Raji (cell line): Measurements from ENCODE around the gene VIPR2.

Experiments used
- POLR2A ChIP-seq: IDR thresholded peaks from 2 replicates; pipeline ENCODE4 v1.6.1; 2011; ENCODE audit warnings: low read depth, low read length, control low read depth; ENCODE audit not compliant: insufficient read depth

VIPR2 gene

GRCh38 chr7:159094919-159095915, 49.5 kb downstream of the VIPR2 start:
- no peak for TF ChIP-seq POLR2A

DNA sequence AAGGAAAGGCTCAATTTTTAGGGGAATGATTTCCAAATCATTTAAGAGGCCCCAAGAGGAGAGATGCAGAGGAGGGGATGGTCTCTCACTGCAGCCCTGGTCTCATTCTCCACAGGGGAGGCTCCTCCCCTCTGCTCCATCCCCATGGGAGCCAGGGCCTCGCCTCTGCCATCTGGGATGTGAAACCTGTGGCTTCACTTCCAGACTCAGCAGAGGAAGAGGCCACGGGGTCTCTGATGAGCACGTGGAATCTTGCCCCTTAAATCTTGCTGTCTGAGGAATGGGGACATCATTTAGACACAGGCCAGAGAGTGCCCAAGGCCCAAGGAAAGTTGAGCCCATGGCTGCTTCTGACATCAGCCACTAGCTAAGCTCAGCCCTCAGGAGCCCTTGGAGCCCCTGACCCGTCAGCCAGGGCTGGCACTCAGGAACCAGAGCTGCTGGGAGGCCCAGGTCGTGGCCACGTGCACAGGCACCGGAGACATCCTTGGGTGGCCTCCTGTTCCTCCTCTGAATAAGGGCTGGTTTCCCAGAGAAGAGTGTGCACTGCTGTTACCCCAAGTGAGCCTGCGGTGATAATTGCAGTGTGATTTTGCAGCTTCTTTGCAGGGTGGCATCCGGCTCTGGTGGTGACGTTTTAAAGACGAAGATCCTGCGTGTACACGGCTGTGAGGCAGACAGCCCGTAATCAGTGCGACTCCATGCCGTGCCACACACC, 50.5 kb downstream of the VIPR2 start:
- TF ChIP-seq POLR2A: no peak

GRCh38 chr7:159093351-159093971, 51.2 kb downstream of the VIPR2 start:
- no peak for TF ChIP-seq POLR2A

- no peak for TF ChIP-seq POLR2A
These were observed 52.0 kb downstream of the VIPR2 start for GRCh38 chr7:159092701-159093121.

DNA sequence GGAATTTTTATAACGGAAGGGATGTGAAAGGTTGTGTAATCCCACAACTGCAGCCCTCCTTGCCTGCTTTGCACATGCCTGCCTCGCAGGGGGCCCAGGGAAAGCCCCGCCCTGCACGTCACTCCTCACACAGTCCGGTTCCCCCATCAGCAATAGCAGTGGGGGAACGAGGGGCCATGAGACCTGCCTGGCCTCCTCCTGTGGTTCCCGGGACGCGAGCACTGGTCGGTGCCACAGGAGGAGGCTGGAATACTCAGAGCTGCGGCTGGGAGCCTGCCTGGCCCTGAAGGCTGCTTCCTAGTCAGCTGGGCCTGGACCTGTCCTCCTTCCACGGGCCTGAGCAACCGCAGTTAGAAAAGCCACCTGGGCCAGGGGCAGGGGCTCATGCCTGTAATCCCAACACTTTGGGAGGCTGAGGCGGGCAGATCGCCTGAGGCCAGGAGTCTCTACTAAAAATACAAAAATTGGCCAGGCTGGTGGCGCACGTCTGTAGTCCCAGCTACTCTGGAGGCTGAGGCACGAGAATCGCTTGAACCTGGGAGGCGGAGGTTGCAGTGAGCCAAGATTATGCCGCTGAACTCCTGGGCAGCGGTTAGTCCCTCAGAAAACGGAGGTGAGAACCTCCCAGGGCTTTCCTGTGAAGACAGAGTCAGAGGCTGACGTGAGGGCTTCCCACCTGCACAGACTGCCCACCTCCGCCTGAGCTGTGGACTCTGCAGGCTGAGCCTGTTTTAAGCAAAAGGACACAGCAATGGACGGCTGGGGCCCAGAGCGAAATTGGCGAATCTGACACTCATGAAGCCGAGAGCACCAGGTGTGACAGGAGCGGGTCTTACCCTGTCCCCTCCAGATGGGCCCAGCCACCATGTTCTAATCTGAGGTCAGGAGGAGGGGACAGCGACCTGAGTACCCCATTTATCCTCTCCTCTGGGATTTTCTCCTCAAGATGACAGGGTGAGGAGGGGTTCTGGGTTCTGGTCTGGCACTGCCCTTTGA, 52.9 kb downstream of the VIPR2 start:
- TF ChIP-seq POLR2A: no peak

DNA sequence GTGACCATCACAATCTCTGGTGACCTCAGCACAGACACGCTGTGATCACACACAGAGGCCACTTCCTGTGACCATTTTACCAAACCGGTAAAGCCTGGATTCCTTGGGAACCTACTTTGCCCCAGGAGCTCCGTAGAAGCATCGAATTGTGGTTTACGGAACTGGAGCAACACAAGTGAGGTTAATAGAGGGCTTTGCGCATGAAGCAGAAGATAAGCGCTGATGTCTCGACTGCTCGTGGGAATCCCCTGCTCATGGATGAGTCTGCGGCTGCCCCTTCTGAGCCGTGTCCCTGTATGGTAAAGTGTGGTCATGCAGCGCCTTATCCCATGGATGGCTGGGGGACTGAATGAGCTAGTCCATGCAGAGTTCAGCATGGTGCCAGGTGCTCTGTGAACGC, 53.6 kb downstream of the VIPR2 start:
- no peak for TF ChIP-seq POLR2A

DNA sequence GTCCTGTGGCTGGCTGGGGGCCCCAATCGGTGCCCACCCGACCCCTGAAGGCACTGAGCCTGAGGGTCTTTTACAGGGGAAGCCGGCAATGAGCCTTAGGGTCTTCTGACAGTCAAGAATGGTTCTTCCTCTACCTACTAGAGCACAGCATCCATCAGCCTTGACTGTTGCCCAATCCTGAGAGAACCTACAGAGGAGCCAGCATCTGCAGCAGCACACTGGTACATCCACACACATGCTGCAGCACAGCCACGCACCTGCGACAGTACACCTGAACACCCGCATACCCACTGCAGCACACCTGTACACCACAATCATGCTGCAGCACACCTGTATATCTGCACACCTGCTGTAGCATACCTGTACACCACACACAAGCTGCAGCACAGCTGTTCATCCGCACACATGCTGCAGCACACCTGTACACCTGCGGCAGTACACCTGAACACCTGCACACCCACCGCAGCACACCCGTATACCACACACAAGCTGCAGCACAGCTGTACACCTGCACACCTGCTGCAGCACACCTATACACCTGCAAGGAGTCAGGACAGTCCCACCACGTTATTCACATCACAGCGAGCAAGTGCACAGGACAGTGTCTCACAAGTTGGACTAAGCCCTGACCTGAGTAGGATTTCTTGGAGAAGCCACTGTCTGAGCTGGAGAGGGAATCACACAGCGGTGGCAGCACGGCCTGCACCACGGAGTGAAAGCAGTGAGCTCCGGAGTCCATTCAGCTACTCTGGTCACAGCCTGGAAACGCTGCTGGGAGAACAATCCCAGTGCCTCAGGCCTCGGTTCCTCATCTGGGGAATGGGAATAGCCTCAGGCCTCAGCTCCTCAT, 56.4 kb downstream of the VIPR2 start:
- TF ChIP-seq POLR2A: no peak

DNA sequence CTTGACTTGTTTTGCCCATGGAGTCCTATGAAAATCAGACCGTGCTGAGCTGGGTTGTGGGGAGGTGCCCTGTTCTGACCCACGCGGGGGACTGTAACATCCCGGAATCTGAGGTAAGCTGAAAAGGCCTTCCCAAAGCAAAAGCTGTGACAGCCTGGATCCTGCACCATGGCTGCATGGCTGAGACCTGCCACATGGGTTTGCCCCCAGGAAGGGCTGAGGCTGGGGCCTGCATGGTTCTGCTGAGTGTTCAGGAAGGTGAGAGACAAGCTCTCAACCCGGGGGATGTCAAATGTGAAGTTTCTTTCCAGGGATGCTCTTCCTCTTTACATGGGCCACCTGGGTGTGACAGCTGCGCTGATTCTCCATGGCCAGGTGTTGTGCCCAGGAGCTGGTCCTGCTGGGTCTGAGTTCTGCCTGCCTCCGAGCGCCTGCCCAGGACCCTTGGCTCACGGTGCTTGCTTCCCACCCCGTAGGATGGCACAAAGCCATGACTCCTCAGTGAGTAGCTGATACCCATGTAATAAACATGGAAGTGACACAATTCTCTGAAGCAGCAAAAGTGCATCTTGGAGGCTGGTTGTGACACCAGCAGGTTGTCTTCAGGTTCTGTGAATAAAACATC, 58.3 kb downstream of the VIPR2 start:
- no peak for TF ChIP-seq POLR2A

GRCh38 chr7:159084069-159084801, 60.4 kb downstream of the VIPR2 start:
- TF ChIP-seq POLR2A: no peak

DNA sequence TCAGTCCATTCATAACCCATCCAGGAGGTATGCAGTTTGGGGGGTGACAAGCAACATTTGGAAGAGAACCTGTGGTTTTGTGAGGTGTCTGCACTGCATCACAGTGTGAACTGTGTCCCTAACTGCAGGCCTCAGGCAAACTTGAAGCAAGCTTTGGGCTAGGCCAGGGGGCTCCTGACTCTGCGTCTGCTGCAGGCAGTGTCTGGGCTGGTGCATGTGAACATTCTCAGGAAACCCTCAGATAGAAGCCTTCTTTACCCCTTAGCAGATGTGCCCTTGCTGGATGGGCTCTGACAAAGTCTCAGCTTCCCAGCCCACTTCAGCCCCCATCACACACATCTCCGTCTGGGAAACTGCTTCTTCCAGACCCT, 61.0 kb downstream of the VIPR2 start:
- TF ChIP-seq POLR2A: no peak

DNA sequence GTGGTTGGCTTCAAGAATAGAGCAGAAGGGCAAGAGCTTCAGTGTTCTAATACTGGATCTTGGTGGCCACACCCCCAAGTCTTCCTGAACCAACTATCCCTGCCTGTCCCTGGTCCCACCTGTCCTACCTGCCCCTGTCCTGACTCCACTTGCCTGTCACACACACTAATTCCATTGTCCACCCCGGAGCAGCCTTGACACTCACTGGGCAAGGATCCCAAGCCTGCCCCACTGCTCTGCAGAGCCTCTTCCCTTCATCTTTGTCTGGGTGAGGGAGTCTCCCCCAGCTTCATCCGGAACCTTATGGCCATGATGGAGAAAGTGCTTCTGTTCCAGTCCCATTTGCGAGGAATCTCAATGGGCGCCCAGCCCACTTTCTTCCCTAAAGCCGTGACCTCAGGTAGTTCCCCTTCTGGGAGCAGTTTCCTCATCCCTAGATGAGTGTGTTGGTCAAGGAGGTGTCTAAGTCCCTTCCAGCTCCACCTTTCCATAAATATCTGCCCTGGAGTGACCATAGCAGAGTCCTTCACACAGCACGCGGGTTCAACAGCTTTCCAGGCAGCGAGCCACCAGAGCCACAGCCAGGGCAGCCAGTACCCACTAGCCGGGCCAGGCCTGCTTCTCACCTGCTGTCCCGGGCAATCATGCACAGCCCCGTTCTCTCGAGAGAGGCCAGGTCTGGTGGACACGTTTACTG, 61.5 kb downstream of the VIPR2 start:
- no peak for TF ChIP-seq POLR2A

- TF ChIP-seq POLR2A: no peak
These were observed 65.8 kb downstream of the VIPR2 start for GRCh38 chr7:159078911-159079270.
